A673 (cell line): ENCODE results near the gene CDK19. TPM values are rescaled to one million over a fixed set of nuclear protein-coding genes. Genes with fewer than 3 reads are reported as not detected.

Experiments used
- BruUV-seq: library from RNA; stranded (reverse); fragments of 400-500 nt; replicated peaks from 2 replicates; lab custom pipeline; 2021; lab: Mats Ljungman, UMichigan
- CTCF ChIA-PET: fragments of 300-600 bp; sonication (Branson Sonifier 250); formaldehyde crosslinking; loops from one replicate; lab custom pipeline; 2022; ENCODE audit warnings: antibody characterized with exemption; lab: Charles Lee
- POLR2A ChIA-PET: fragments of 300-600 bp; sonication (Branson Sonifier 250); formaldehyde crosslinking; loops from one replicate; lab custom pipeline; 2022; ENCODE audit warnings: antibody characterized with exemption; ENCODE audit not compliant: low non-redundant PET; lab: Charles Lee
- DNase-seq: peaks from one replicate; pipeline ENCODE4 v3.0.0-alpha.2; 2015; ENCODE audit warnings: low spot score
- H3K27ac ChIP-seq: fragments of 200-600 bp; sonication (generic); 2 replicates; pipeline ENCODE4 v1.5.1; 2016; ENCODE audit warnings: mixed run types, low read depth, mild to moderate bottlenecking, mixed read lengths, antibody characterized with exemption, low read length; ENCODE audit not compliant: poor library complexity, severe bottlenecking
- H3K27me3 ChIP-seq: fragments of 200-600 bp; sonication (generic); replicated peaks from 2 replicates; pipeline ENCODE4 v1.6.1; 2017; ENCODE audit warnings: mixed run types, low read depth, mild to moderate bottlenecking, mixed read lengths, antibody characterized with exemption, low read length; ENCODE audit not compliant: insufficient read depth, poor library complexity
- H3K36me3 ChIP-seq: fragments of 200-600 bp; sonication (generic); 2 replicates; pipeline ENCODE4 v1.6.1; 2016; ENCODE audit warnings: mixed run types, mild to moderate bottlenecking, mixed read lengths, antibody characterized with exemption, low read length; ENCODE audit not compliant: insufficient read depth, poor library complexity, severe bottlenecking
- H3K4me1 ChIP-seq: fragments of 200-600 bp; sonication (generic); 2 replicates; pipeline ENCODE4 v1.6.1; 2017; ENCODE audit warnings: mixed run types, mild to moderate bottlenecking, mixed read lengths, antibody characterized with exemption, low read length; ENCODE audit not compliant: insufficient read depth, poor library complexity, severe bottlenecking
- H3K4me3 ChIP-seq: fragments of 200-600 bp; sonication (generic); 2 replicates; pipeline ENCODE4 v1.5.1; 2016; ENCODE audit warnings: low read depth, mixed run types, mild to moderate bottlenecking, mixed read lengths, low read length; ENCODE audit not compliant: poor library complexity, severe bottlenecking
- H3K9me3 ChIP-seq: fragments of 200-600 bp; sonication (generic); 2 replicates; pipeline ENCODE4 v1.6.1; 2016; ENCODE audit warnings: mixed run types, low read depth, mild to moderate bottlenecking, mixed read lengths, antibody characterized with exemption, low read length; ENCODE audit not compliant: poor library complexity, severe bottlenecking
- EZH2 ChIP-seq: fragments of 200-600 bp; sonication (generic); IDR thresholded peaks from 2 replicates; pipeline ENCODE4 v1.6.1; 2017; ENCODE audit warnings: borderline replicate concordance, low read depth, mild to moderate bottlenecking, mixed read lengths, antibody characterized with exemption, low read length; ENCODE audit not compliant: poor library complexity, severe bottlenecking
- intact Hi-C: fragments of 100-400 bp; cut with micrococcal nuclease; formaldehyde crosslinking; loops from one replicate; pipeline ENCODE4 v1.10.0; 2022; ENCODE audit not compliant: unreplicated experiment
- total RNA-seq: library from RNA; stranded (reverse); gene quantifications from 2 replicates; pipeline ENCODE4 v1.2.3, GENCODE V29; 2021
- TF ChIP-seq, protein P1 (sequence below): fragments of 300-800, 200-600 bp; sonication (generic); conservative IDR thresholded peaks from 2 replicates; pipeline ENCODE4 v1.5.1; 2017; ENCODE audit warnings: low read depth, mild to moderate bottlenecking, antibody characterized with exemption, low read length, moderate library complexity, mixed read lengths

The CDK19 gene
- total RNA-seq, 1 experiment from 2014 or later: 23.7 TPM

DNA sequence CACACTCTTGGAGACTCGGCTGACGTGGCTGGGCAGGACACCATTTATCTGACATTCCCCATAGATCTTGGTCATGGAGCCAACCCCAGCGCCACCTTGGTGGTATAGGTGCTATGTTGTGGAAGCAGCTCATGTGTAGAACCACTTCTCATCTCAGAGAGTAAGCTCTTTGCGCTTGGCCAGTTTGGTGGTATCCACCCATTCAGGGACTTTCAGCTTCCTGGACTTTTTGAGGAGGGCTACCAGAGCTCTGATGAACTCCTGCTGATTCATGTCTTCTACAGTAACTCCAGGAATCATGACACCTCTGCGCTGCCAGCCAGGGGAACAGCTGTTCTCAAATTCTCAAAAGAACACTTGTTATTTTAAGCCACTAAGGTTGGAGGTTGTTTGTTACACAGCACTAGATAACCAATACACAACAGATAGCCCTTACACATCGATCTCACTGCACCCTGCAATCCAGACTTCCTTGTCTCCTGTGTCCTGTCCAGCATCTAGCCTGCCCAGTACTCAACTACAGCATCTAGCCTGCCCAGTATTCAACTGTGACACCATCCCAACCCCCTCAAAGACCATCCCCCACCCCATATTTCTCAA, 252.9 kb downstream of the CDK19 start:
- DNase-seq: no peak
- intact Hi-C loops: no loop called here
- Histone ChIP-seq H3K36me3 (no peaks in the 10 kb centered on the region), H3K9me3 (no peaks in the 10 kb centered on the region), H3K27me3 (peaks cover under 1% of the 10 kb centered on the region), H3K4me3 (no peak overlapping the region), H3K4me1 (no peaks in the 10 kb centered on the region), H3K27ac (no peak overlapping the region)
- no TSS peak for BruUV-seq
- ChIA-PET POLR2A (no interaction called here), CTCF (no interaction called here)
- TF ChIP-seq EZH2: no peak
- TF ChIP-seq, protein P1, sequence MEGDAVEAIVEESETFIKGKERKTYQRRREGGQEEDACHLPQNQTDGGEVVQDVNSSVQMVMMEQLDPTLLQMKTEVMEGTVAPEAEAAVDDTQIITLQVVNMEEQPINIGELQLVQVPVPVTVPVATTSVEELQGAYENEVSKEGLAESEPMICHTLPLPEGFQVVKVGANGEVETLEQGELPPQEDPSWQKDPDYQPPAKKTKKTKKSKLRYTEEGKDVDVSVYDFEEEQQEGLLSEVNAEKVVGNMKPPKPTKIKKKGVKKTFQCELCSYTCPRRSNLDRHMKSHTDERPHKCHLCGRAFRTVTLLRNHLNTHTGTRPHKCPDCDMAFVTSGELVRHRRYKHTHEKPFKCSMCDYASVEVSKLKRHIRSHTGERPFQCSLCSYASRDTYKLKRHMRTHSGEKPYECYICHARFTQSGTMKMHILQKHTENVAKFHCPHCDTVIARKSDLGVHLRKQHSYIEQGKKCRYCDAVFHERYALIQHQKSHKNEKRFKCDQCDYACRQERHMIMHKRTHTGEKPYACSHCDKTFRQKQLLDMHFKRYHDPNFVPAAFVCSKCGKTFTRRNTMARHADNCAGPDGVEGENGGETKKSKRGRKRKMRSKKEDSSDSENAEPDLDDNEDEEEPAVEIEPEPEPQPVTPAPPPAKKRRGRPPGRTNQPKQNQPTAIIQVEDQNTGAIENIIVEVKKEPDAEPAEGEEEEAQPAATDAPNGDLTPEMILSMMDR: no peak

DNA sequence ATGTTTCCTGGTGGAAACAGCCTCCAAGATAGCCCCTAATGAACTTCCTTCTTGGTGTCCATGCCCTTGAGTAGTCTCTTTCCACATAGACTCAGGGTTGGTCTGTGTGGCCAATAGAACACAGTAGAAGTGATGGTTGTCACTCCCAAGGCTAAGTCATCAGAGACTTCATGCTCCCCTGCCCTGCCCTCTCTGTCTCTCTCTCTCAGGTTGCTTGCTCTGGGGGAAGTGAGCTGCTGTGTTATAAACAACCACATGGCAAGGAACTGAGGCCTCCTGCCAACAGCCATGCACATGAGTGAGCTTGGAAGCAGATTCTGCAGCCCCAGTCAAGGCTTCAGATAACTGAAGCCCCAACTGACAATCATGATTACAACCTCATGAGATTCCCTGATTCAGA, 253.6 kb downstream of the CDK19 start:
- ChIA-PET POLR2A (interaction anchor here (0.5 kb wide), 1 partner anchor 1994 kb away, joined by 4 read pairs; no protein-coding TSS in a partner anchor), CTCF (no interaction called here)
- no TSS peak for BruUV-seq
- Histone ChIP-seq H3K4me1 (no peaks in the 10 kb centered on the region), H3K4me3 (no peak overlapping the region), H3K27ac (no peak overlapping the region), H3K36me3 (no peaks in the 10 kb centered on the region), H3K9me3 (no peaks in the 10 kb centered on the region), H3K27me3 (peaks cover 5% of the 10 kb centered on the region)
- DNase-seq: no peak
- TF ChIP-seq, protein P1: no peak
- TF ChIP-seq EZH2: no peak
- intact Hi-C loops: no loop called here

- ChIA-PET POLR2A (no interaction called here), CTCF (no interaction called here)
- no peak for DNase-seq
- Histone ChIP-seq H3K27ac (no peak overlapping the region), H3K36me3 (no peaks in the 10 kb centered on the region), H3K27me3 (peaks cover 10% of the 10 kb centered on the region), H3K4me1 (no peaks in the 10 kb centered on the region), H3K4me3 (no peak overlapping the region), H3K9me3 (no peaks in the 10 kb centered on the region)
- TF ChIP-seq EZH2: no peak
- TF ChIP-seq, protein P1: no peak
- BruUV-seq: no TSS peak
- intact Hi-C loops: no loop called here
Measured at GRCh38 chr6:110561008-110561396, 254.3 kb downstream of the CDK19 start.
